ENCODE measurements around the gene NRF1. TPM values are rescaled to one million over a fixed set of nuclear protein-coding genes. Genes with fewer than 3 reads are reported as not detected.

Gene NRF1
- total RNA-seq, 1 experiment from 2014 or later, result 13.6 TPM

GRCh38 chr7:129690701-129691100 lies 79.2 kb downstream of the NRF1 start:
- DNase-seq (peak; percentile 64), ATAC-seq (peak; percentile 72)
- H3K36me3 ChIP-seq (ENCODE audit: low read depth, low read length), result peaks cover 11% of the 10 kb centered on the region
- H3K27me3 ChIP-seq (ENCODE audit: low read length), result no peaks in the 10 kb centered on the region
- no peaks in the 10 kb centered on the region for H3F3A ChIP-seq (ENCODE audit: low read length, unreplicated experiment)
- TF ChIP-seq CTCF (conservative IDR thresholded peaks at IDR 0.05; ENCODE audit: low read depth, low read length) (no peak), EZH2phosphoT487 (IDR thresholded peaks at IDR 0.05; ENCODE audit: borderline replicate concordance, low read length) (no peak), EZH2 (IDR thresholded peaks at IDR 0.05; ENCODE audit: low read length, unreplicated experiment) (no peak)
- H3K9me3 ChIP-seq (ENCODE audit: low read length), result no peaks in the 10 kb centered on the region
- BruUV-seq (replicated peaks), result TSS peak; percentile 67
- CTCF ChIA-PET, result interaction anchor here (0.7 kb wide), 1 partner anchor 1286 kb away, joined by 4 read pairs; no protein-coding TSS in a partner anchor
- peaks cover 22% of the 10 kb centered on the region for H3K4me1 ChIP-seq (ENCODE audit: insufficient read depth, low read length)
- no peaks in the 10 kb centered on the region for H3K79me2 ChIP-seq (ENCODE audit: low read length)
- POLR2A ChIA-PET (ENCODE audit: unreplicated experiment), result interaction anchor here (0.6 to 0.7 kb wide), 3 partner anchors 26 to 229 kb away, joined by 5 to 10 read pairs (median 6); no protein-coding TSS in a partner anchor
- peak overlapping the region; percentile 31 for H3K9ac ChIP-seq (ENCODE audit: low read length)
- H3K4me2 ChIP-seq (ENCODE audit: low read length), result peak overlapping the region; percentile 24; the same call in 1 of the 2 replicates
- no peak overlapping the region for H2AFZ ChIP-seq (ENCODE audit: low read length)
- intact Hi-C loops (cut with micrococcal nuclease), result loop anchor here (2.0 kb wide), 2 partner anchors 26 to 50 kb away; no protein-coding TSS in a partner anchor
- H4K20me1 ChIP-seq (ENCODE audit: low read length), result no peaks in the 10 kb centered on the region
- peak overlapping the region; percentile 72 for H3K27ac ChIP-seq (ENCODE audit: low read length)
- no peak overlapping the region for H3K4me3 ChIP-seq (ENCODE audit: low read length)
- no peaks in the 10 kb centered on the region for H3K9me2 ChIP-seq (replicated peaks; ENCODE audit: low read length)

- ATAC-seq (no peak), DNase-seq (no peak)
- no peak overlapping the region for H3K27ac ChIP-seq (ENCODE audit: low read length)
- no peak overlapping the region for H3K4me3 ChIP-seq (ENCODE audit: low read length)
- CTCF ChIA-PET, result no interaction called here
- no peaks in the 10 kb centered on the region for H3K79me2 ChIP-seq (ENCODE audit: low read length)
- H3F3A ChIP-seq (ENCODE audit: low read length, unreplicated experiment), result no peaks in the 10 kb centered on the region
- no peaks in the 10 kb centered on the region for H3K9me2 ChIP-seq (replicated peaks; ENCODE audit: low read length)
- H3K9me3 ChIP-seq (ENCODE audit: low read length), result no peaks in the 10 kb centered on the region
- TF ChIP-seq EZH2phosphoT487 (IDR thresholded peaks at IDR 0.05; ENCODE audit: borderline replicate concordance, low read length) (no peak), EZH2 (IDR thresholded peaks at IDR 0.05; ENCODE audit: low read length, unreplicated experiment) (no peak), CTCF (conservative IDR thresholded peaks at IDR 0.05; ENCODE audit: low read depth, low read length) (no peak)
- H3K4me2 ChIP-seq (ENCODE audit: low read length), result no peak overlapping the region
- intact Hi-C loops (cut with micrococcal nuclease), result no loop called here
- POLR2A ChIA-PET (ENCODE audit: unreplicated experiment), result interaction anchor here (0.6 kb wide), 1 partner anchor 62 kb away, joined by 3 read pairs; no protein-coding TSS in a partner anchor
- peaks cover 4% of the 10 kb centered on the region; the same call in 1 of the 2 replicates for H3K36me3 ChIP-seq (ENCODE audit: low read depth, low read length)
- no peaks in the 10 kb centered on the region for H3K27me3 ChIP-seq (ENCODE audit: low read length)
- no peaks in the 10 kb centered on the region for H4K20me1 ChIP-seq (ENCODE audit: low read length)
- peaks cover 5% of the 10 kb centered on the region; the same call in 1 of the 2 replicates for H3K4me1 ChIP-seq (ENCODE audit: insufficient read depth, low read length)
- BruUV-seq (replicated peaks), result TSS peak; percentile 88
- no peak overlapping the region for H3K9ac ChIP-seq (ENCODE audit: low read length)
- H2AFZ ChIP-seq (ENCODE audit: low read length), result no peak overlapping the region
Observed at GRCh38 chr7:129698516-129699418, 87.2 kb downstream of the NRF1 start.
